GM23338 (cell line): ENCODE measurements around the gene DDX4. TPM values are rescaled to one million over a fixed set of nuclear protein-coding genes. Genes with fewer than 3 reads are reported as not detected.

Source experiments
- ATAC-seq: fragments of 200-7000 bp; cut with Tn5 transposase; 3 replicates; pipeline ENCODE4 v1.9.1; 2020
- DNase-seq: peaks from one replicate; pipeline ENCODE4 v3.0.0-alpha.2; 2015; ENCODE audit warnings: low spot score
- H2AFZ ChIP-seq: fragments of 200-600 bp; sonication (generic); 2 replicates; pipeline ENCODE4 v1.8.0; 2016; ENCODE audit warnings: antibody characterized with exemption, mild to moderate bottlenecking, moderate library complexity
- H3F3A ChIP-seq: fragments of 200-600 bp; sonication (generic); replicated peaks from 2 replicates; pipeline ENCODE4 v1.8.0; 2017; ENCODE audit warnings: antibody characterized with exemption, mixed run types, low read depth
- H3K27ac ChIP-seq: fragments of 200-600 bp; sonication (generic); 2 replicates; pipeline ENCODE4 v1.6.1; 2016; ENCODE audit warnings: low read depth
- H3K27me3 ChIP-seq: fragments of 200-600 bp; sonication (generic); 2 replicates; pipeline ENCODE4 v1.8.0; 2016; ENCODE audit warnings: mild to moderate bottlenecking, mixed run types, moderate library complexity; ENCODE audit not compliant: insufficient read depth
- H3K36me3 ChIP-seq: fragments of 200-600 bp; sonication (generic); 2 replicates; pipeline ENCODE4 v1.8.0; 2016; ENCODE audit warnings: mild to moderate bottlenecking; ENCODE audit not compliant: insufficient read depth
- H3K4me1 ChIP-seq: fragments of 200-600 bp; sonication (generic); 2 replicates; pipeline ENCODE4 v1.8.0; 2016; ENCODE audit warnings: mild to moderate bottlenecking, moderate library complexity; ENCODE audit not compliant: insufficient read depth
- H3K4me2 ChIP-seq: fragments of 200-600 bp; sonication (generic); 2 replicates; pipeline ENCODE4 v1.7.1; 2017; ENCODE audit warnings: mixed run types
- H3K4me3 ChIP-seq: fragments of 200-600 bp; sonication (generic); 2 replicates; pipeline ENCODE4 v1.6.1; 2016; ENCODE audit warnings: mixed run types
- H3K79me2 ChIP-seq: fragments of 200-600 bp; sonication (generic); replicated peaks from 2 replicates; pipeline ENCODE4 v1.8.0; 2017; ENCODE audit warnings: mild to moderate bottlenecking; ENCODE audit not compliant: insufficient read depth
- H3K9me2 ChIP-seq: fragments of 200-600 bp; sonication (generic); 2 replicates; pipeline ENCODE4 v1.8.0; 2017; ENCODE audit not compliant: insufficient read depth
- H4K20me1 ChIP-seq: fragments of 200-600 bp; sonication (generic); replicated peaks from 2 replicates; pipeline ENCODE4 v1.8.0; 2017; ENCODE audit warnings: mild to moderate bottlenecking; ENCODE audit not compliant: insufficient read depth
- H3K27ac Mint-ChIP-seq: 2 replicates; pipeline ENCODE4 v1.8.0; 2020; ENCODE audit warnings: inconsistent platforms, mild to moderate bottlenecking, moderate library complexity, mixed read lengths
- H3K27me3 Mint-ChIP-seq: 3 replicates; pipeline ENCODE4 v1.8.0; 2022; ENCODE audit warnings: low read depth, mild to moderate bottlenecking, moderate library complexity, mixed read lengths, inconsistent platforms; ENCODE audit not compliant: insufficient read depth, poor library complexity
- H3K36me3 Mint-ChIP-seq: 3 replicates; pipeline ENCODE4 v1.8.0; 2021; ENCODE audit warnings: low read depth, mild to moderate bottlenecking, inconsistent platforms, moderate library complexity, mixed read lengths
- H3K4me1 Mint-ChIP-seq: 3 replicates; pipeline ENCODE4 v1.8.0; 2020; ENCODE audit warnings: mild to moderate bottlenecking, inconsistent platforms, mixed read lengths
- H3K4me3 Mint-ChIP-seq: 3 replicates; pipeline ENCODE4 v1.8.0; 2021; ENCODE audit warnings: moderate library complexity, mild to moderate bottlenecking, inconsistent platforms, mixed read lengths
- H3K9me3 Mint-ChIP-seq: 3 replicates; pipeline ENCODE4 v1.8.0; 2020; ENCODE audit warnings: moderate library complexity, mild to moderate bottlenecking, inconsistent platforms, mixed read lengths
- CREB1 ChIP-seq: fragments of 250-450 bp; sonication (Bioruptor Pico); IDR thresholded peaks from 2 replicates; pipeline ENCODE4 v1.5.0; 2020; ENCODE audit warnings: low read depth, mild to moderate bottlenecking, moderate library complexity
- CTCF ChIP-seq, 2 experiments: fragments of 200-600 bp in 1 of 2; sonication (generic) in 1 of 2; conservative IDR thresholded peaks; 2 replicates each; pipeline versions ENCODE4 v1.5.1 to v1.6.1; 2016 to 2017; ENCODE audit warnings: antibody characterized with exemption in 2 of 2, low read depth in 2 of 2, mild to moderate bottlenecking in 2 of 2, moderate library complexity in 1 of 2
- ETS1 ChIP-seq: IDR thresholded peaks from 2 replicates; pipeline ENCODE4 v1.6.1; 2016; ENCODE audit warnings: antibody characterized with exemption
- EZH2 ChIP-seq: fragments of 200-600 bp; sonication (generic); IDR thresholded peaks from one replicate; pipeline ENCODE4 v1.8.0; 2017; ENCODE audit warnings: antibody characterized with exemption, mild to moderate bottlenecking, low read depth; ENCODE audit not compliant: unreplicated experiment
- EZH2phosphoT487 ChIP-seq: fragments of 200-600 bp; sonication (generic); IDR thresholded peaks from one replicate; pipeline ENCODE4 v1.8.1; 2018; ENCODE audit warnings: antibody characterized with exemption; ENCODE audit not compliant: unreplicated experiment
- JUNB ChIP-seq: IDR thresholded peaks from one replicate; pipeline ENCODE4 v1.6.1; 2016; ENCODE audit warnings: antibody characterized with exemption; ENCODE audit not compliant: unreplicated experiment
- NANOG ChIP-seq: IDR thresholded peaks from 2 replicates; pipeline ENCODE4 v1.6.1; 2016; ENCODE audit warnings: antibody characterized with exemption, borderline replicate concordance
- POLR2AphosphoS5 ChIP-seq: IDR thresholded peaks from 2 replicates; pipeline ENCODE4 v1.6.1; 2016; ENCODE audit warnings: antibody characterized with exemption, low read depth
- REST ChIP-seq: IDR thresholded peaks from one replicate; pipeline ENCODE4 v1.6.1; 2018; ENCODE audit warnings: antibody characterized with exemption; ENCODE audit not compliant: unreplicated experiment
- STAT1 ChIP-seq: IDR thresholded peaks from one replicate; pipeline ENCODE4 v1.6.1; 2016; ENCODE audit warnings: antibody characterized with exemption; ENCODE audit not compliant: unreplicated experiment
- ZNF114 ChIP-seq: fragments of 250-450 bp; sonication (Bioruptor Pico); IDR thresholded peaks from 2 replicates; pipeline ENCODE4 v1.5.0; 2020; ENCODE audit warnings: mild to moderate bottlenecking, moderate library complexity
- ZNF331 ChIP-seq: fragments of 250-450 bp; sonication (Bioruptor Pico); IDR thresholded peaks from 2 replicates; pipeline ENCODE4 v1.5.0; 2020; ENCODE audit warnings: low read depth, mild to moderate bottlenecking, moderate library complexity
- ZNF462 ChIP-seq: fragments of 250-450 bp; sonication (Bioruptor Pico); IDR thresholded peaks from 2 replicates; pipeline ENCODE4 v1.5.0; 2020; ENCODE audit warnings: mild to moderate bottlenecking, moderate library complexity
- polyA plus RNA-seq: library from polyadenylated mRNA; unstranded; fragments of >200 nt; fragmentation: Nextera tagmentation; extraction: Ambion mirVana; gene quantifications from 2 replicates; pipeline ENCODE4 v1.2.1, GENCODE V29; 2016
- total RNA-seq: library from RNA; depleted of rRNA; stranded (reverse); fragments of >200 nt; shearing (Covaris generic); gene quantifications from 2 replicates; pipeline ENCODE4 v1.2.3, GENCODE V29; 2014

DDX4 gene
- total and polyA plus RNA-seq, 2 experiments from 2014 or later = 0.83 TPM; not detected in 1

- TF ChIP-seq ZNF462 (CRISPR knock-in tag) = no peak
- no peak for TF ChIP-seq EZH2phosphoT487
- no peak for TF ChIP-seq STAT1
- TF ChIP-seq CREB1 (CRISPR knock-in tag) = no peak
- TF ChIP-seq NANOG = no peak
- TF ChIP-seq ZNF114 = no peak
- TF ChIP-seq ETS1 = no peak
- no peak for TF ChIP-seq POLR2AphosphoS5
Measured at GRCh38 chr5:55857247-55857640, 119.4 kb downstream of the DDX4 start (continued).

GRCh38 chr5:55858104-55858503 is 120.2 kb downstream of the DDX4 start:
- peaks cover 2% of the 10 kb centered on the region; the same call in 1 of the 2 replicates for H3K9me2 ChIP-seq
- no peaks in the 10 kb centered on the region for H3K36me3 ChIP-seq
- DNase-seq (no peak), ATAC-seq (no peak)
- no peaks in the 10 kb centered on the region; the same call in 2 of the 3 replicates for H3K4me1 Mint-ChIP-seq
- H3K36me3 Mint-ChIP-seq = no peaks in the 10 kb centered on the region
- H3K27ac Mint-ChIP-seq = no peak overlapping the region
- no peaks in the 10 kb centered on the region for H3K79me2 ChIP-seq
- H3K4me3 ChIP-seq = no peak overlapping the region
- no peaks in the 10 kb centered on the region for H3K4me1 ChIP-seq
- H3K27ac ChIP-seq = no peak overlapping the region
- H3K27me3 Mint-ChIP-seq = peaks cover 3% of the 10 kb centered on the region
- H3F3A ChIP-seq = no peaks in the 10 kb centered on the region
- H3K9me3 Mint-ChIP-seq = peaks cover 9% of the 10 kb centered on the region
- no peak overlapping the region for H3K4me2 ChIP-seq
- H3K27me3 ChIP-seq = no peaks in the 10 kb centered on the region
- no peak overlapping the region for H3K4me3 Mint-ChIP-seq
- H4K20me1 ChIP-seq = no peaks in the 10 kb centered on the region
- no peak overlapping the region for H2AFZ ChIP-seq
- TF ChIP-seq JUNB (no peak), REST (no peak), EZH2phosphoT487 (no peak), ZNF331 (no peak), CREB1 (CRISPR knock-in tag) (no peak), EZH2 (no peak), CTCF (conservative IDR thresholded peaks at IDR 0.05; ENCODE audit: low read depth in 2 of 2) (no peak), NANOG (no peak)
